ENCODE data around the gene ARMCX6. TPM values are rescaled to one million over a fixed set of nuclear protein-coding genes. Genes with fewer than 3 reads are reported as not detected.

Gene ARMCX6
- total and polyA plus RNA-seq, 2 of the 8 experiments (the other 6 are each of a cell fraction or from before 2014, with no cell fraction given): 24.9 to 40.0 TPM

DNA sequence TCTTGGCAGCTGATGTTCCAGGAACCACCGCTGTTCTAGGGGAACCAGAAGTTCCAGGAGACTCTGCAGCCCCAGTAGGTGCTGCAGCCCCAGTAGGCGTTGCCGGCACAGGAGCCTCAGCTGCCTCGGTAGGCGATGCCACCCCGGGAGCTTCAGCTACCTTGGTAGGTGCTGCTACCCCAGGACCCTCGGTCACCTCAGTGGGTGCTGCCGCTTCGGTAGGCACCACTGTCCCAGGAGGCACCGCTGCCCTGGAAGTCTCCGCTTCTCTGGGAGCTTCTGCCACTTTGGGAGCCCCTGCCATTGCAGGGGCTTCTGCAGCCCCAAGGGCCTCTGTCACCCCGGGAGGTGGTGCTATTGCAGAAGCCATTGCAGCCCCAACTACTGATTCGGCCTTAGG lies 39.0 kb upstream of the ARMCX6 start:
- no peak overlapping the region for H2BK20ac ChIP-seq (ENCODE audit: low read length)
- peaks cover 0 to 4% (median 1%) of the 10 kb centered on the region in 4 experiments; a peak in 2 of 7 replicates for H3K4me1 ChIP-seq (replicated peaks in 1 of 4; ENCODE audit: control insufficient read depth in 3 of 4, insufficient read depth in 4 of 4, low read length in 3 of 4)
- H2BK15ac ChIP-seq (ENCODE audit: low read length): no peak overlapping the region
- H3K36me3 ChIP-seq (ENCODE audit: control insufficient read depth in 2 of 4, insufficient read depth in 4 of 4, low read length in 3 of 4): peaks cover 3 to 18% (median 8%) of the 10 kb centered on the region in 4 experiments; a peak in 6 of 8 replicates
- no peak overlapping the region for H4K91ac ChIP-seq (replicated peaks; ENCODE audit: insufficient read length, low read length)
- H3K79me2 ChIP-seq (ENCODE audit: control insufficient read depth in 1 of 2, insufficient read depth in 2 of 2, low read length in 2 of 2): no peaks in the 10 kb centered on the region
- no peak overlapping the region for H3K14ac ChIP-seq (ENCODE audit: insufficient read length)
- no peak overlapping the region for H3K27ac ChIP-seq (ENCODE audit: low read depth, low read length)
- no peaks in the 10 kb centered on the region for H4K20me1 ChIP-seq (replicated peaks in 1 of 2; ENCODE audit: control insufficient read depth in 1 of 2, insufficient read depth in 2 of 2, low read length in 2 of 2)
- H2AK5ac ChIP-seq (ENCODE audit: low read depth, low read length): no peak overlapping the region
- H3K18ac ChIP-seq (ENCODE audit: extremely low read depth, low read length): no peak overlapping the region
- H3K9me3 ChIP-seq (ENCODE audit: insufficient read depth in 2 of 2, low read depth in 1 of 2, low read length in 1 of 2): no peaks in the 10 kb centered on the region
- no peaks in the 10 kb centered on the region for H3K27me3 ChIP-seq (replicated peaks in 1 of 4; ENCODE audit: control insufficient read depth in 3 of 4, extremely low read depth in 1 of 4, insufficient read depth in 3 of 4, low read length in 3 of 4)
- 81% methylated on average over 12 of the region's 13 CpGs; no CpG with 5 or more reads in 1 of the 2 experiments for WGBS, 2 experiments (ENCODE audit: extremely low coverage in 1 of 2, insufficient coverage in 1 of 2, insufficient read length in 1 of 2, insufficient replicate concordance in 2 of 2, low coverage in 1 of 2, low lambda C conversion rate in 2 of 2, missing lambda C conversion rate in 1 of 2)
- FAIRE-seq (no peak), DNase-seq (ENCODE audit: low read depth in 1 of 2, low spot score in 2 of 2) (no peak)
- H4K5ac ChIP-seq (ENCODE audit: insufficient read length, low read depth, low read length): no peak overlapping the region
- ChIA-PET POLR2A (ENCODE audit: partially characterized antibody) (no interaction called here), CTCF (ENCODE audit: partially characterized antibody) (no interaction called here)
- no peak overlapping the region for H2BK120ac ChIP-seq (replicated peaks; ENCODE audit: low read depth, low read length)
- no peak overlapping the region for H2AFZ ChIP-seq (ENCODE audit: low read length)
- H3K9ac ChIP-seq (replicated peaks in 1 of 4; ENCODE audit: extremely low read depth in 1 of 4, low read depth in 3 of 4, low read length in 3 of 4): no peak overlapping the region
- no peak overlapping the region for H3K4ac ChIP-seq (replicated peaks; ENCODE audit: insufficient read length, low read depth, low read length)
- no peaks in the 10 kb centered on the region for H3K23me2 ChIP-seq (ENCODE audit: low read depth, low read length)
- H3K4me2 ChIP-seq (ENCODE audit: insufficient read depth in 1 of 2, low read depth in 2 of 2, low read length in 2 of 2): no peak overlapping the region
- H3K79me1 ChIP-seq (ENCODE audit: low read depth, low read length): no peaks in the 10 kb centered on the region; the same call in 1 of the 2 replicates
- H2BK5ac ChIP-seq (ENCODE audit: low read depth, low read length): no peak overlapping the region
- H3K56ac ChIP-seq (replicated peaks; ENCODE audit: insufficient read length, low read depth, low read length): no peak overlapping the region
- H2BK12ac ChIP-seq (ENCODE audit: low read depth, low read length): no peak overlapping the region
- H3K23ac ChIP-seq (ENCODE audit: insufficient read length): no peak overlapping the region
- no peak overlapping the region for H4K8ac ChIP-seq (ENCODE audit: extremely low read depth, insufficient read depth, low read length)
- no peak overlapping the region for H3K4me3 ChIP-seq (ENCODE audit: extremely low read depth in 1 of 4, insufficient read depth in 2 of 4, low read depth in 3 of 4, low read length in 4 of 4)
- TF ChIP-seq, protein P1, sequence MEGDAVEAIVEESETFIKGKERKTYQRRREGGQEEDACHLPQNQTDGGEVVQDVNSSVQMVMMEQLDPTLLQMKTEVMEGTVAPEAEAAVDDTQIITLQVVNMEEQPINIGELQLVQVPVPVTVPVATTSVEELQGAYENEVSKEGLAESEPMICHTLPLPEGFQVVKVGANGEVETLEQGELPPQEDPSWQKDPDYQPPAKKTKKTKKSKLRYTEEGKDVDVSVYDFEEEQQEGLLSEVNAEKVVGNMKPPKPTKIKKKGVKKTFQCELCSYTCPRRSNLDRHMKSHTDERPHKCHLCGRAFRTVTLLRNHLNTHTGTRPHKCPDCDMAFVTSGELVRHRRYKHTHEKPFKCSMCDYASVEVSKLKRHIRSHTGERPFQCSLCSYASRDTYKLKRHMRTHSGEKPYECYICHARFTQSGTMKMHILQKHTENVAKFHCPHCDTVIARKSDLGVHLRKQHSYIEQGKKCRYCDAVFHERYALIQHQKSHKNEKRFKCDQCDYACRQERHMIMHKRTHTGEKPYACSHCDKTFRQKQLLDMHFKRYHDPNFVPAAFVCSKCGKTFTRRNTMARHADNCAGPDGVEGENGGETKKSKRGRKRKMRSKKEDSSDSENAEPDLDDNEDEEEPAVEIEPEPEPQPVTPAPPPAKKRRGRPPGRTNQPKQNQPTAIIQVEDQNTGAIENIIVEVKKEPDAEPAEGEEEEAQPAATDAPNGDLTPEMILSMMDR (IDR thresholded peaks at IDR 0.05; ENCODE audit: control extremely low read depth in 1 of 3, insufficient read depth in 1 of 3, low read depth in 1 of 3, low read length in 3 of 3): no peak
